WTC11 (cell line): ENCODE measurements around the gene CHCT1. TPM values are rescaled to one million over a fixed set of nuclear protein-coding genes. Genes with fewer than 3 reads are reported as not detected.
"Not testable (repeated sequence)": the region's sequence is repeated elsewhere in the genome, so short reads cannot be mapped to it uniquely, and the experiment has no call there.

Source experiments
- ATAC-seq: fragments of 200-7000 bp; cut with Tn5 transposase; 2 replicates; pipeline ENCODE4 v1.10.0; 2021; ENCODE audit warnings: mild to moderate bottlenecking, moderate library complexity
- CTCF ChIA-PET: fragments of 300-600 bp; sonication (Branson Sonifier 250); formaldehyde crosslinking; loops from one replicate; lab custom pipeline; 2021; ENCODE audit warnings: antibody characterized with exemption; lab: Charles Lee
- POLR2A ChIA-PET: fragments of 350-600 bp; sonication (Branson Sonifier 250); formaldehyde crosslinking; loops from one replicate; lab custom pipeline; 2021; ENCODE audit warnings: antibody characterized with exemption; lab: Charles Lee
- DNase-seq: peaks from one replicate; pipeline ENCODE4 v3.0.0; 2021; ENCODE audit warnings: low spot score
- H3K27ac Mint-ChIP-seq: 2 replicates; pipeline ENCODE4 v1.8.0; 2021; ENCODE audit warnings: mixed read lengths
- H3K27me3 Mint-ChIP-seq: 2 replicates; pipeline ENCODE4 v1.8.0; 2021; ENCODE audit warnings: low read depth, mild to moderate bottlenecking, moderate library complexity, mixed read lengths
- H3K36me3 Mint-ChIP-seq: 2 replicates; pipeline ENCODE4 v1.8.0; 2021; ENCODE audit warnings: mixed read lengths
- H3K4me1 Mint-ChIP-seq: 2 replicates; pipeline ENCODE4 v1.8.0; 2022; ENCODE audit warnings: mixed read lengths
- H3K4me3 Mint-ChIP-seq: 2 replicates; pipeline ENCODE4 v1.8.0; 2021; ENCODE audit warnings: mild to moderate bottlenecking, moderate library complexity, mixed read lengths
- H3K9me3 Mint-ChIP-seq: 2 replicates; pipeline ENCODE4 v1.8.0; 2021; ENCODE audit warnings: mixed read lengths
- CREB1 ChIP-seq: sonication (generic); formaldehyde crosslinking; IDR thresholded peaks from 2 replicates; pipeline ENCODE4 v1.8.0; 2023; ENCODE audit warnings: mild to moderate bottlenecking, missing genetic modification reagents
- CREM ChIP-seq: sonication (generic); formaldehyde crosslinking; IDR thresholded peaks from 2 replicates; pipeline ENCODE4 v1.8.1; 2022; ENCODE audit warnings: mild to moderate bottlenecking, missing genetic modification reagents, moderate library complexity
- CTCF ChIP-seq: fragments of 200-600 bp; IDR thresholded peaks from 2 replicates; pipeline ENCODE4 v1.8.0; 2022; ENCODE audit warnings: antibody characterized with exemption
- E2F5 ChIP-seq: sonication (generic); formaldehyde crosslinking; IDR thresholded peaks from 2 replicates; pipeline ENCODE4 v1.8.1; 2022; ENCODE audit warnings: mild to moderate bottlenecking, moderate library complexity, missing genetic modification reagents
- ERG ChIP-seq: fragments of 250-450 bp; sonication (Bioruptor Pico); IDR thresholded peaks from 2 replicates; pipeline ENCODE4 v1.8.0; 2021; ENCODE audit warnings: mild to moderate bottlenecking
- FOXK1 ChIP-seq: sonication (generic); formaldehyde crosslinking; IDR thresholded peaks from 2 replicates; pipeline ENCODE4 v1.8.0; 2022; ENCODE audit warnings: mild to moderate bottlenecking, moderate library complexity, missing genetic modification reagents
- FOXP4 ChIP-seq: sonication (generic); formaldehyde crosslinking; IDR thresholded peaks from 2 replicates; pipeline ENCODE4 v1.8.0; 2022; ENCODE audit warnings: mild to moderate bottlenecking, missing genetic modification reagents
- HMGA2 ChIP-seq: fragments of 250-450 bp; sonication (Bioruptor Pico); IDR thresholded peaks from 2 replicates; pipeline ENCODE4 v1.4.0; 2021; ENCODE audit warnings: mild to moderate bottlenecking, moderate library complexity
- HMGXB4 ChIP-seq: sonication (generic); formaldehyde crosslinking; IDR thresholded peaks from 2 replicates; pipeline ENCODE4 v1.8.1; 2023; ENCODE audit warnings: mild to moderate bottlenecking, moderate library complexity, missing genetic modification reagents
- MAX ChIP-seq: sonication (generic); formaldehyde crosslinking; IDR thresholded peaks from 2 replicates; pipeline ENCODE4 v1.8.0; 2022; ENCODE audit warnings: mild to moderate bottlenecking, missing genetic modification reagents
- MYBL2 ChIP-seq: sonication (generic); formaldehyde crosslinking; IDR thresholded peaks from 2 replicates; pipeline ENCODE4 v1.8.1; 2023; ENCODE audit warnings: mild to moderate bottlenecking, moderate library complexity, missing genetic modification reagents
- NFE2L1 ChIP-seq: sonication (generic); formaldehyde crosslinking; IDR thresholded peaks from 2 replicates; pipeline ENCODE4 v1.8.1; 2023; ENCODE audit warnings: missing genetic modification reagents
- SP1 ChIP-seq: sonication (generic); formaldehyde crosslinking; conservative IDR thresholded peaks from 2 replicates; pipeline ENCODE4 v1.8.1; 2022; ENCODE audit warnings: missing genetic modification reagents
- TCF7 ChIP-seq: sonication (generic); formaldehyde crosslinking; IDR thresholded peaks from 2 replicates; pipeline ENCODE4 v1.8.0; 2022; ENCODE audit warnings: mild to moderate bottlenecking, low read depth, missing genetic modification reagents, moderate library complexity
- TP53 ChIP-seq: sonication (generic); formaldehyde crosslinking; IDR thresholded peaks from 2 replicates; pipeline ENCODE4 v1.8.1; 2023; ENCODE audit warnings: mild to moderate bottlenecking, missing genetic modification reagents
- ZNF138 ChIP-seq: sonication (generic); formaldehyde crosslinking; conservative IDR thresholded peaks from 2 replicates; pipeline ENCODE4 v1.8.1; 2022; ENCODE audit warnings: mild to moderate bottlenecking, moderate library complexity, missing genetic modification reagents
- total RNA-seq: library from RNA; stranded (reverse); gene quantifications from 3 replicates; pipeline ENCODE4 v1.2.3, GENCODE V29; 2021

CHCT1 gene
- total RNA-seq, 1 experiment from 2014 or later, result not detected

GRCh38 chr17:60419875-60420274, 2.4 kb upstream of the CHCT1 start:
- H3K36me3 Mint-ChIP-seq, H3K9me3 Mint-ChIP-seq, POLR2A ChIA-PET, H3K4me3 Mint-ChIP-seq, H3K27ac Mint-ChIP-seq, ATAC-seq, DNase-seq, CTCF ChIA-PET: not testable (repeated sequence)
- peak; percentile 100 for TF ChIP-seq HMGA2
- Mint-ChIP-seq H3K27me3 (peaks cover 21% of the 10 kb centered on the region), H3K4me1 (peaks cover 16% of the 10 kb centered on the region)

- H3K27ac Mint-ChIP-seq, result no peak overlapping the region
Measured at GRCh38 chr17:60421273-60422161, 772 bp upstream of the CHCT1 start.

More at GRCh38 chr17:60421273-60422161, 772 bp upstream of the CHCT1 start:
- peaks cover 16% of the 10 kb centered on the region for H3K4me1 Mint-ChIP-seq
- H3K36me3 Mint-ChIP-seq, result no peaks in the 10 kb centered on the region
- peak overlapping the region; percentile 84 for H3K4me3 Mint-ChIP-seq
- peaks cover 8% of the 10 kb centered on the region for H3K9me3 Mint-ChIP-seq
- POLR2A ChIA-PET, result no interaction called here
- CTCF ChIA-PET, result interaction anchor here (0.5 to 2.8 kb wide), 34 partner anchors 8 to 343 kb away, joined by 3 to 15 read pairs (median 4); partner anchors contain the start of genes HEATR6 and USP32
- TF ChIP-seq CREM, result peak; percentile 29; the same call in 1 of the 2 replicates
- TF ChIP-seq HMGXB4 (CRISPR knock-in tag), result peak; percentile 100
- TF ChIP-seq CREB1 (CRISPR knock-in tag), result peak; percentile 71; the same call in 1 of the 2 replicates
- TF ChIP-seq E2F5, result no peak
- TF ChIP-seq ZNF138, result peak; percentile 13; the same call in 1 of the 2 replicates
- TF ChIP-seq FOXP4 (CRISPR knock-in tag), result peak; percentile 31; the same call in 1 of the 2 replicates
- TF ChIP-seq CTCF, result peak; percentile 96
- TF ChIP-seq SP1 (CRISPR knock-in tag), result no peak; the same call in 1 of the 2 replicates
- 0 out of 2 replicates have a peak, but pooled peaks have one; percentile 33 for TF ChIP-seq MYBL2 (CRISPR knock-in tag)
- TF ChIP-seq MAX (CRISPR knock-in tag), result peak; percentile 73; the same call in 1 of the 2 replicates
- 0 out of 2 replicates have a peak, but pooled peaks have one; percentile 40 for TF ChIP-seq FOXK1
- no peak for TF ChIP-seq ERG (CRISPR knock-in tag)
- 0 out of 2 replicates have a peak, but pooled peaks have one; percentile 37 for TF ChIP-seq NFE2L1
- peak; percentile 68; the same call in 1 of the 2 replicates for TF ChIP-seq TCF7 (CRISPR knock-in tag)
- TF ChIP-seq TP53 (CRISPR knock-in tag), result peak; percentile 55; the same call in 1 of the 2 replicates
- ATAC-seq (peak; percentile 91), DNase-seq (peak; percentile 81)
- H3K27me3 Mint-ChIP-seq, result peaks cover 21% of the 10 kb centered on the region
